ENCODE measurements around the gene WBP2.
"Not testable (repeated sequence)": the region's sequence is repeated elsewhere in the genome, so short reads cannot be mapped to it uniquely, and the experiment has no call there.

The WBP2 gene

GRCh38 chr17:75869282-75870141, 14.4 kb upstream of the WBP2 start:
- in situ Hi-C loops (cut with MboI; ENCODE audit: low sequenced_read_pairs): no loop called here

GRCh38 chr17:75868730-75869281, 13.7 kb upstream of the WBP2 start:
- in situ Hi-C loops (cut with MboI; ENCODE audit: low sequenced_read_pairs): not testable (repeated sequence)

DNA sequence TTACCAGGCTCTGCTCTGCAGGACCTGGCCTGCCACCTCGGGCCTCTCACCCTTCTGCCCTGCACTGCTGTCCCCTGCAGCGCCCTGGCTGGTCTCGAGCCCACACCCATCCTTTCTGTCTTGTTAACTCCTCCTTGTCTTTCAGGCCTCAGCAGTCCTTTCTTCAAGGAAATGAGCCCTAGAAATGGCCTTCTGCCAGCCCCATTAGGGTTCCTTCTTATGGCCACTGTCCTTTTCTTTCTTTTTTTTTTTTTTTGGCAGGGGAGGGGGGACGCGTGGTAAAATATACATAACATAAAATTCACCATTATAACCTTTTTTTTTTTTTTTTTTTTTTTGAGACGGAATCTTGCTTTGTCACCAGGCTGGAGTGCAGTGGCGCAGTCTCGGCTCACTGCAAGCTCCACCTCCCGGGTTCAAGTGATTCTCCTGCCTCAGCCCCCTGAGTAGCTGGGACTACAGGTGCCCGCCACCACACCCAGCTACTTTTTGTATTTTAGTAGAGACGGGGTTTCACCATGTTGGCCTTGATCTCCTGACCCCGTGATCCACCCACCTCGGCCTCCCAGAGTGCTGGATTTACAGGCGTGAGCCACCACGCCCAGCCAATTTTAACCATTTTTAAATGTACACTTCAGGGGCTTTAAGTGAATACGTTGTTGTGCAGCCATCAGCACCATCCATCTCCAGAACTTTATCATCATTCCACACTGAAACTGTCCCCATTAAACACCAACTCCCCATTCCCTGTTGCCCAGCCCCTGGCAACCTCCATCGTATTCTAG, 10.5 kb upstream of the WBP2 start:
- in situ Hi-C loops (cut with MboI; ENCODE audit: low sequenced_read_pairs): not testable (repeated sequence)

GRCh38 chr17:75864887-75865286, 9.8 kb upstream of the WBP2 start:
- in situ Hi-C loops (cut with MboI; ENCODE audit: low sequenced_read_pairs): not testable (repeated sequence)

DNA sequence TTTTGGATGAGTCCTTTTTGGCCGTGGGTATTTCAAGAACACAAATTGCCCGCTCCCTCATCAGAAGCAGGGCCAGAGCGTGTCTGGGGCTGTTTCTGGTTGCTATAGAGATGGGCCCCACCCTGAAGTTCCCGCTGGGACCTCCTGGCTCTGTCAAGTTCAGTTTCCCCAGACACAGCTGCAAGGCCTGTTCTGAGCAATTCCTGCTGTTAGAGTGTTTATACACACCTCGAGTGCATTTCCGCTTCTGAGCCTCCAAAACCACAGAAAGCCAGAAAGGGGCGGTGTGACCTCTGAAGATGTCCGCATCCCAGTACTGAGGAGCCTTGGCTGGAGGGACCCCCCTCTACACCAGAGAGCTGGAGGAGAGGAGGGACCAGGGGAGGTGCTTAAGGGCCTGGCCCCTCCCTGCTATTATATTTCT, 9.3 kb upstream of the WBP2 start:
- in situ Hi-C loops (cut with MboI; ENCODE audit: low sequenced_read_pairs): no loop called here

DNA sequence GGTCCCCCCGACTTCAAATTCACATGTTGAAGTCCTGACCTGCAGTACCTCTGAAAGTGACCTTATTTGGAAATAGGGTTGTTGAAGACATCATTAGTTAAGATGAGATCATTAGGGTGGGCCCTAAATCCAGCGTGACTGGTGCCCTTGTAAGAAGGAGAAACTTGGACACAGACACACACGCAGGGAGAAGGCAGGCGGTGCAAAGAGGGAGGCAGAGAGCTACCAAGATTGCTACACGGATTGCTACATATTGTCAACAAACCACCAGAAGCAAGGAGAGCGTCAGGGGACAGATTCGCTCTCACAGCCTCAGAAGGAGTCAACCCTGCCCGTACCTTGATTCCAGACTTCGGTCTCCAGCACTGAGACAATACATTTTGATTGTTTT, 6.8 kb upstream of the WBP2 start:
- in situ Hi-C loops (cut with MboI; ENCODE audit: low sequenced_read_pairs): no loop called here

DNA sequence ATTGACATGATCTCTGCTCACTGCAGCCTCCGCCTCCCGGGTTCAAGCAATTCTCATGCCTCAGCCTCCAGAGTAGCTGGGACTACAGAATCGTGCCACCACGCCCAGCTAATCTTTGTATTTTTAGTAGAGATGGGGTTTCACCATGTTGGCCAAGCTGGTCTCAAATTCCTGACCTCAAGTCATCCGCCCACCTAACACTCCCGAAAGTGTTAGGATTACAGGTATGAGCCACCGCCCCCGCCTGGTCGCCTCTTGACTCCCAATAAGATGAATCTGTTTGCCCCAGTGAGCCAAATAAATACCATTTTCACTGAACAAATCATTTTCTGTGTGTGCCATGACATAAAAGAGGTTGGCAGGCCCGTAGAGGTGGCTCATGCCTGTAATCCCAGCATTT, 4.2 kb upstream of the WBP2 start:
- in situ Hi-C loops (cut with MboI; ENCODE audit: low sequenced_read_pairs): not testable (repeated sequence)

DNA sequence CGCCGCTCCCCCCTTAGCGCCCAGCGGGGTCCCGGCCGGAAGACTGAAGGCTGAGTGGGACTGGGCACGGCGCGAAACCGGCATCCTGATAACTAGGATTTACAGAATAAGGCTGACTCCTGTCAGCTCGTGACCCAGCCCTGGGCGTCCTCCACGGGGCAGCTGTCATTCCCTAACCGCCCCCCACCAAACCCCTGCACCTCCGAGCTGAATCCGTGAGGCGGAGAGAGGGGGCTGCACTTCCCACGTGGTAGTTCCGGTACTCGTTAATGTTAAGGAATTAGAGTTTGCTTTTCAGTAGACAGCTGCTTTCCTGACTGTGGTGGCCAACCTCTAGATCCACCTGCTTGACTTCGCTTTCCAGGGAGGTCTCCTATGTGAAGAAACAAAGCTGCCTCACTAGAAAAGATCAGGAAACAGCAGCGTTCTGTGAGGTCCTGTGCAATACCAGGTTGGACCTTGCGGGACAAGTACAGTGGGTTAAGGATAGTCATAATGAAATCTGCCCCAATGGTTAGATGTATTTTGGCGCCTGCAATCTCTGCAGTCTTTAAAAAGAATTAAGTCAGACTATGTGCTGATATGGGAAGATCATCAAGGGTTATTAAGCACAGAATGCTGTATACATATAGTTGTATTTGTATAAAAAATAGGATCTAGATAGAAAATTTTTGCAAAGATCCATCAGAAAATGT, 1.1 kb upstream of the WBP2 start:
- in situ Hi-C loops (cut with MboI; ENCODE audit: low sequenced_read_pairs): no loop called here

DNA sequence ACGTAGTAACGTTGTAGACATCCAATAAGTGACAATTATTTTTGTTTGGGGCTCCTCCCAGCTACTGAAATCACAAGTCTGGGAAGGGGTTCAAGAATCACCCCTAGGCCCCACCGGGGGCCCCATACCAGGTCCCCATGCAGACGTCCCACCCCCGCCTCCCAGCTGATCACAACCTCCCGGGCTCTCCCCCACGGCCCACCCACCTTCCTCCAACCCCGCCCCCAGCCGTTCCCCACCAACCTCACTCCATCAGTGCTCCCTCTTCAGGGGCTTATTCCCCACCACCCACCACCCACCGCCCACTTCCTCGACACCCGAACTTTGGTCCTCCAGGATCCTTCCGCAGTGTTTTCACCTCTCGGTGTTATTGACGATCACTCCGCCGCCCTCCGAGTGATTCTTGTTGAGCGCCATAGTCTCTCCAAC, 240 bp downstream of the WBP2 start:
- in situ Hi-C loops (cut with MboI; ENCODE audit: low sequenced_read_pairs): no loop called here

DNA sequence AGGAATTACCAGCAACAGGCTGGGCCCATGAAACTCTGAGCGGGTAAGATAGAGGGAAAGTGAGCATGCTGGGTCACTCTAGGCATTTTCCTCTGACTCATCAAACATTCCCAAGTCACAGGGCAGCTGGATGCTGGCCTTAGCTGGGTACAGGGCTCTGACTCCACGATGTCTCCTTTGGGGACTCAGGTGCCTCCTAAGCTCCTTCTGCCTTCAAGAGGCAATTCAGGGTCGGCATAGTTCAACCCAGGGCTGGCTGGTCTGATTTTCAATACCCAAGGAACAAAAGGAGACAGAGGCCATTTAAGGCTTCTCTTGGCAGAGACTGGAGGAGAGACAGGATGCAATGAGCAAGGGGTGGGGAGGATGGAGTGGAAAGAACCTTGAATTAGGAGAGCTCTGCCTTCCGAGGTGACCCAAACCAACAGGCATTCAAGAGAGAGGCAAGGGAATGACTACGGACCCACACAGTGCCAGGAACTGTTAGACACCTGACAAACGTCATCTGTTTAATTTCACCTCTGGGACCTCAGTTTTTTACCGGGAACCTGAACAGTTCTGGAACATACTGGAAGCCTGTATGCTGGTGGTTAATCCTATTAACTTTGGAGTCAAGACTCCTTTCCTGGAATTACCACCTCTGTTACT, 910 bp downstream of the WBP2 start:
- in situ Hi-C loops (cut with MboI; ENCODE audit: low sequenced_read_pairs): no loop called here

GRCh38 chr17:75853433-75853832, 1.7 kb downstream of the WBP2 start:
- in situ Hi-C loops (cut with MboI; ENCODE audit: low sequenced_read_pairs): no loop called here

GRCh38 chr17:75851693-75851991, 3.5 kb downstream of the WBP2 start:
- in situ Hi-C loops (cut with MboI; ENCODE audit: low sequenced_read_pairs): not testable (repeated sequence)

DNA sequence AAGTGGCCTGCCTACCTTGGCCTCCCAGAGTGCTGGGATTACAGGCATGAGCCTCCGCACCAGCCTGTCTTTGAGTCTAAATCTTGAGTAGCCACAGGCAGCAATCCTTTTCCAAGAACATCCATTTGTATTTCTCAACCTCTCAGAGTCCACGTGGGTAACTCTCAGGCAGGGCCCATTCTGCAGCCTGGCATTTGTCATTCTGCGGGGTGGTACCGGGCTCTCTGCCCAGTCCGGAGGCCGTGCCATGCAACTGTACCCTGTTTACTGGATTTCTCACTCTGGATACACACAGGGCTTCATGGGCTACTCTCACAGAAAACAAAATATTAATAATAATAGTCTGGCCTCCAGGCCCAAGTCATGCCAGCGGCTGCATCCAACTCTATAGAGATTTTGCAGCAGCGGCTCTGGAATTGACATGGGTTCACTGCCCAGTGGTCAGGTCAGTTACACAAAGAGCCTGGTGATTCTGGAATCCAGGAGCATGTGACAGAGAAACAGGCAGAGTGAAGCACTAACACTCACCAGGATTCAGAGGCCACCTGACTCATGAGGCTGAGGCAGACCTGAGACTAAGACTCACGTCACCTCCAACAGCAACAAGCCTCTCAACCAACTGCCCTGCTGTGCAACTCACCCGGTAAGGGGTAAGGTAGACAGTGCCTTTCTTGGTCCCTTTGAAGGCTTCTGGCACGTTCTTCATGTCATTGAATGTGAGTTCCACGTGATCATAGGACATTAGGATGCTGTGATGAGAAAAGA, 4.0 kb downstream of the WBP2 start:
- in situ Hi-C loops (cut with MboI; ENCODE audit: low sequenced_read_pairs): no loop called here

DNA sequence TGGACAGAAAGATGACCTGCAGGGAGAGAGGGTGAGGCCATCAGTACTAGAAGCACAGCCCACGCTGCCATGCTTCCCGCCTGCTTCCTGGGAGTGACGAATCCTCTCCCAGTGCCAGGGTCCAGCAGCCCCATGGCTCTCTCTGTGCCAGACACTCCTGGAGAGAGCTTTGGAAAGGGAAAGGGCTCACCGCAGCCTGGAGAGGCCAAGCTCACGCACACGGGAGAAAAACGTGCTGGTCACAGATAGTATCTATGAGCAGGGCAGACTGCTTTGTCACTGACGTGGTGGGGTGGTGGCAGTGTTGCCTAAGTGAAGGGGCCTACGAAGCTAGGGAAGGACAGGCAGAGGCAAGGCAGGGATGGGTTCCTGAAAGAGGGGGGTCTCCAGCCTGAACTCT, 5.4 kb downstream of the WBP2 start:
- in situ Hi-C loops (cut with MboI; ENCODE audit: low sequenced_read_pairs): no loop called here

- in situ Hi-C loops (cut with MboI; ENCODE audit: low sequenced_read_pairs): no loop called here
Measured at GRCh38 chr17:75849279-75849646, 5.9 kb downstream of the WBP2 start.

DNA sequence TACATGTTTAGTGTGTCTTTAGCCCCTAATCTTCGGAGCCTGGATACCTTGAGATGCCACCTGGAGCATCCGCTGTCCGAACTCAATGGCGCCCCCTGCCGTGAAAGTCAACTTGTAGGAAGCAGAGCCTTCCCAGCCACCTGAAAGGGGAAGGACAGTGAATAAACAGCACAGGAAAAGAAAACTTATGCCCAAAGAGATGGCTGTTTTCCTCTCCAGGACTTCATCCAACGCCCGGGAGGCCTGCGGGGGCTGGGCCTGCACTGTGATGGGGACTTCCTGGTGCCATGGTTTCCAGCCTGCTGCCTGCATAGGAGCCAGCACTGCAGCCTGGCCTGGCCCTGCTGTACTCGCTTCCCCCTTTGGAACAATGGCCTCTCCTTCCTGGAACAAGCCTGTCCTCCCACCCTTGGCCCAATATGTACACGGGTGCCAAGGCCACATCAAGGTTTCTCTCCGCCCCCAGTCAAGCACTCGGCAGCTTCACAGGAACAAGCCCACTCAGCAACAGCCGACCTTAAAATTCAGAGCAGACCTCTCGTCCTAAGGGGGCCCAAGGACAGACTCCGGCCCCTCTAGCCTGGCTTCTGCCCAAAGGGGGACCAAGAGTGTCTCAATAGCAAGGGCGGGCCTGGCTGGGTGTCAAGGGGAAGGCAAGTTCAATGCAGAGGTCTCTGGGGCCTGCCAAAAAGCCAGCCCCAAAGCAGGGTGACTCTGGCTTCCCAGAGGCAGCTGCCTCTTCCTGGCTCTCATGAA, 6.4 kb downstream of the WBP2 start:
- in situ Hi-C loops (cut with MboI; ENCODE audit: low sequenced_read_pairs): no loop called here

DNA sequence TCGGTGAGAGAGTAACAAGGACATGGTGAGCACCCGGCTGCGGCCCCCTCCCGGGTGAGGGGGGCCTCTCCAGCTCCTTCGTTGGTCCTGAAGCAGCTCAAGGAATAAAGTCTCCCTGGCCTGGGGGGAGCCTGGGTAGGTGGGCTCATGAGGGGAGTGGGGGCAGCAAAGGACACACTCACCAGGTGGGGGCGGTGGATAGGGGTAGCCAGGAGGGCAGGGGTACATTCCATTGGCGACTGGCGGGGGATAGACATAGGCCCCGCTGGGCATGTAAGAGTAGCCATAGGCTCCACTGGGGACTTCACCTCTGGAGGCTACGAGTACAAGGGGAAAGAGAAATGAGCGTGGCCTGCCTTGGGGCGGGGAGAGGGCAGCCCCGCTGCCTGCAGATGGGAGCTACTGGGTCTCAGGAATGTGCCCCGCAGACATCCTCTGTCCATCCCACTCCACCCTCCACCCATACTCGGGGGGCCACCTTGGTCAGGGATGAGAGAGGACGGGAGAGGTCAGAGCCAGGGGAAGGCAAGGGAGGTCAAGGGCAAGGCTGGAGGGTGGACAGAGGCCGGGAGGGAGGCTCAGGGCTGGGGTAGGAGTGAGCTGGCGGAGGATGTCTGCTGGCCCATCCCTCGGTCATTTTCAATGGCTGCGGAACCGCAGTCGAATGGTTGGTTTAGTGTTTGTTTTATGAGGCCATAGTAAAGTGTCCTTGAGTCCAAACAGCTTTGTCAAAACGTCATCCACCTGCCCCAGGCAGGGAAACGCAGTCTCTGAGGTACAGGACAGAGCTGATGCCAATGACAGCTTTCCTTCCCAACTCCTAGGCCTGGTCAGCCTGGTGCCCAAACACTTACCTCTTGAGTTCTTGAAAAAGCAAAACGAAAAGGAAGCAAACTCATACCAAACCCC, 7.3 kb downstream of the WBP2 start:
- in situ Hi-C loops (cut with MboI; ENCODE audit: low sequenced_read_pairs): no loop called here
